Testis (tissue), 3 donors: ENCODE results near the gene INPPL1. TPM values are rescaled to one million over a fixed set of nuclear protein-coding genes. Genes with fewer than 3 reads are reported as not detected.

Experiments
- DNase-seq: peaks from one replicate; pipeline ENCODE4 v3.0.0-alpha.2; 2019
- H3K27ac ChIP-seq, 2 donors: fragments of 200-600 bp; sonication (generic); one replicate each; pipeline ENCODE4 v1.5.1; 2019
- H3K27me3 ChIP-seq: fragments of 200-600 bp; sonication (generic); one replicate; pipeline ENCODE4 v1.5.1; 2019
- H3K36me3 ChIP-seq: fragments of 200-600 bp; sonication (generic); one replicate; pipeline ENCODE4 v1.5.1; 2017; ENCODE audit warnings: low read depth; ENCODE audit errors: missing control alignments
- H3K4me1 ChIP-seq: fragments of 200-600 bp; sonication (generic); one replicate; pipeline ENCODE4 v1.5.1; 2019
- H3K4me3 ChIP-seq, 2 donors: fragments of 200-600 bp; sonication (generic); one replicate each; pipeline ENCODE4 v1.5.1; 2017 to 2019
- H3K9me3 ChIP-seq: fragments of 200-600 bp; sonication (generic); one replicate; pipeline ENCODE4 v1.5.1; 2017
- CTCF ChIP-seq, 3 experiments: fragments of 450-650 bp in 2 of 3; fragments of 200-600 bp in 1 of 3; sonication (generic) in 1 of 3; IDR thresholded peaks; one replicate each; pipeline ENCODE4 v1.5.1; 2016 to 2019; ENCODE audit warnings: antibody characterized with exemption in 3 of 3, mild to moderate bottlenecking in 2 of 3, moderate library complexity in 1 of 3
- POLR2A ChIP-seq: fragments of 450-650 bp; IDR thresholded peaks from one replicate; pipeline ENCODE4 v1.6.1; 2017; ENCODE audit warnings: antibody characterized with exemption, mild to moderate bottlenecking, moderate library complexity
- WGBS, 2 donors: methylation state at CpG; one replicate each; pipeline ENCODE4 v1.1.5; 2018; 5-methylcytosine and 5-hydroxymethylcytosine counted together
- intact Hi-C: fragments of 100-400 bp; cut with DNase I; formaldehyde crosslinking; loops from one replicate; pipeline ENCODE4 v1.15.1; 2023; ENCODE audit warnings: low total_unique reads
- polyA plus RNA-seq: library from polyadenylated mRNA; stranded (reverse); fragments of 350-450 nt; fragmentation: Illumina TruSeq; extraction: RNeasy Lipid Tissue Mini Kit (QIAGEN cat#74804); gene quantifications from one replicate; pipeline ENCODE4 v1.2.3, GENCODE V29; 2014; ENCODE audit warnings: low read depth, low replicate concordance; ENCODE audit not compliant: insufficient read depth
- total RNA-seq, 2 donors: library from RNA; depleted of rRNA; stranded (reverse); fragments of >200 nt; gene quantifications; one replicate each; pipeline ENCODE4 v1.2.3, GENCODE V29; 2016

The INPPL1 gene
- total and polyA plus RNA-seq, 3 donors from 2014 or later = 48.1 to 132 (median 120) TPM

GRCh38 chr11:72239849-72240460, 15.4 kb downstream of the INPPL1 start:
- H3K4me3 ChIP-seq = peak overlapping the region; percentile 29 to 34
- H3K4me1 ChIP-seq = peaks cover 15% of the 10 kb centered on the region
- peaks cover 4% of the 10 kb centered on the region for H3K27me3 ChIP-seq
- H3K9me3 ChIP-seq = no peaks in the 10 kb centered on the region
- no peak overlapping the region for H3K27ac ChIP-seq
- no peak for DNase-seq
- TF ChIP-seq POLR2A = no peak
- no peak for TF ChIP-seq CTCF (IDR thresholded peaks at IDR 0.05)
- no peaks in the 10 kb centered on the region for H3K36me3 ChIP-seq
- intact Hi-C loops = no loop called here
- WGBS, 2 donors = 0 to 1% methylated on average over 5 to 63 of the region's 69 CpGs

DNA sequence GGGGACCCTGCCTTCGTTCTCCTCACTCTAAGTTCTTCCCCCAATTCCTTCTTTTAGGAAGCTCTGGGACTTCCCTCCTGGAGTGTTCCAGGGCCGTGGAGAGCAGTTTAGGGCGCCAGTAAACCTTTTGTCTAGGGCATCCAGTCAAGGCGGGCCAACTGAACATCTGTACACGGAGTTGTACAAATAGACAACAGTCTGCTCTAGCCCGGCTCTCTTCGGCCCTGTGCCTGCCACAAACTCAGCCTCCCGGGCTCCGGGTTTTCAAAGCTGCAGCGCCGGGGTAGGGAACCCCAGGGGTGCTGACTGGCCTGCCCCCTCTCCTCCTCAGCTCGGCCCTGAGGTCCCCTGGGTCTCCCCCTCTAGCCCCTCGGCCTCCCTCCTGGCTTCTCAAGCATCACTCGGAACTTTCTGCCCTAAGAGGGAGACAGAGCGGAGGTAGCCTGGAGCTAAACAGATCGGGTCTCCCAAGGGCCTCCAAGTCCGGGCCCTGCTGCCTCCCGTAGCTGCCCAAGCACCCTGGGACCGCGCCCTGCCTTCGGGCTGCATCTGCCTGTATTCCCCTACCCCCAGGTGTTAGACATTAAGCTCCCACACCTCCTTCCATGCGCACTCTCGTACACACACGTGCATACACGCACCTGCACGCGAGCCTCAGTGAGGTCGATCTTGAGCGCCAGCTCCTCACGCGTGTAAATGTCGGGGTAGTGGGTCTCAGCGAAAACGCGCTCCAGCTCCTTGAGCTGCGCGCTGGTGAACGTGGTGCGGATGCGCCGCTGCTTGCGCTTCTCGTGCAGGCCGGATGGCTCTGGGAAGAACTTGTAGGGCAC, 16.1 kb downstream of the INPPL1 start:
- peaks cover 15% of the 10 kb centered on the region for H3K4me1 ChIP-seq
- H3K4me3 ChIP-seq = peak overlapping the region in 1 of 2 donors; percentile 29
- no peak for DNase-seq
- no peaks in the 10 kb centered on the region for H3K36me3 ChIP-seq
- no peak overlapping the region for H3K27ac ChIP-seq
- WGBS, 2 donors = 3 to 10% methylated on average over 26 to 44 of the region's 44 CpGs
- intact Hi-C loops = no loop called here
- H3K9me3 ChIP-seq = no peaks in the 10 kb centered on the region
- peaks cover 4% of the 10 kb centered on the region for H3K27me3 ChIP-seq
- TF ChIP-seq CTCF (IDR thresholded peaks at IDR 0.05) = no peak
- TF ChIP-seq POLR2A = no peak

DNA sequence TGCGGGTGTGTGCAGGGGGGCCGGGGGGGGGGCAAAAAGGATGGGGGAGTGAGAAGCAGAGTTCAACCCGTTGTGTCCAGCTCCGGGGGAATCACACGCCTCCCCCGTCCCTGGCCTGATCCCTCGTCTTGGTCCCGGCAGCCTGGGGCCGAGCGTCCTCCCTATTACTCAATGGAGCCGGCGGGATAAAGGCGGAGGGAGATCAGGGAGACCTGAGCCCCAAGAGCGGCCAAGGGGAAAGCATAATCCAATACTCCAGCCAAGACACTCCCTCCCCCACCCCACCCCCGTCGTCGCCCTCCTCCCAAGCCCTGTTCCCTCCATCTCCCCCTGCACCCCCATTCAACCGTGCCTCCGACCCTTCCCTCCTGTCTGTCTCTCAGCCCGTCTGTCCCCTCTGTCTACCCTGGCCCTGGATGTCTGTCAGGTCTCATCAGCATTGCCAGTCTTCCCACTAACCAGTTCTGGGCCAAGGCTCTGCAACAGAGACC, 16.8 kb downstream of the INPPL1 start:
- Histone ChIP-seq H3K9me3 (no peaks in the 10 kb centered on the region), H3K27me3 (peaks cover 4% of the 10 kb centered on the region), H3K36me3 (no peaks in the 10 kb centered on the region), H3K4me3 (no peak overlapping the region), H3K4me1 (peaks cover 15% of the 10 kb centered on the region), H3K27ac (no peak overlapping the region)
- no peak for TF ChIP-seq CTCF (IDR thresholded peaks at IDR 0.05)
- TF ChIP-seq POLR2A = no peak
- 17 to 27% methylated on average over 18 to 20 of the region's 20 CpGs for WGBS, 2 donors
- intact Hi-C loops = no loop called here
- no peak for DNase-seq

- no peak for DNase-seq
- intact Hi-C loops = no loop called here
- H3K9me3 ChIP-seq = no peaks in the 10 kb centered on the region
- TF ChIP-seq POLR2A = no peak
- no peak for TF ChIP-seq CTCF (IDR thresholded peaks at IDR 0.05)
- no peak overlapping the region for H3K27ac ChIP-seq
- H3K4me3 ChIP-seq = no peak overlapping the region
- peaks cover 15% of the 10 kb centered on the region for H3K4me1 ChIP-seq
- no peaks in the 10 kb centered on the region for H3K36me3 ChIP-seq
- 91 to 99% methylated on average over 2 of the region's 2 CpGs for WGBS, 2 donors
- peaks cover 4% of the 10 kb centered on the region for H3K27me3 ChIP-seq
Observed at GRCh38 chr11:72242141-72242540, 17.6 kb downstream of the INPPL1 start.
